GM19239 (cell line): ENCODE measurements around the gene HYAL2.

Source experiments
- DNase-seq: peaks from one replicate; pipeline ENCODE4 v3.0.0; 2011; ENCODE audit warnings: low spot score; ENCODE audit not compliant: insufficient read length
- FAIRE-seq: peaks from 2 replicates; lab custom pipeline; 2011; peaks lifted over from hg19 to GRCh38; lab: Jason Lieb, UNC

HYAL2 gene

GRCh38 chr3:50331364-50331907 lies 8.9 kb upstream of the HYAL2 start:
- no peak for DNase-seq
- no peak for FAIRE-seq

DNA sequence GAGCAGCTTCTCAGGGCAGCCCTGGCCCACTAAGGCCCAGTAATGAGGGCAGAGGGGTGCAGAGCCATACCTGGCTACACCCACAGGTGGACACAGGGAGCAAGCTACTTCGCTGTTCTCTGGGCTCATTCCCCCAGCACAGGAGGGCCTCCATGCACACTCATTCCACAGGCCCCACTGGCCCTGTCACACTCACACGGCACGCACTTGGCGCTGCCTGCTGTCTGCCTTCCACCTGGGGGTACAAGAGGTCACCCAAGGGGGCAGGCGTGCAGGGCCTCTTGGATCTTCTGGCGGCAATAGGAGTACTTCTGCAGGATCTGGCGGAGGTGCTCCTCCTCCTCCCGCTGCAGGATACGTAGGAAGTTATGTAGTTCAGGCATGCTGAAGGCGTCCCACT lies 7.8 kb upstream of the HYAL2 start:
- FAIRE-seq (no peak), DNase-seq (no peak)

GRCh38 chr3:50327943-50328691 lies 5.6 kb upstream of the HYAL2 start, which contains the start of gene TUSC2:
TUSC2 (minus strand) TSS chr3:50328223; CDS start chr3:50328099, 124 bp downstream.
- FAIRE-seq (peak; percentile 99), DNase-seq (peak; percentile 94)

GRCh38 chr3:50327129-50327528 lies 4.6 kb upstream of the HYAL2 start:
- DNase-seq, result no peak
- FAIRE-seq, result peak; percentile 18

DNA sequence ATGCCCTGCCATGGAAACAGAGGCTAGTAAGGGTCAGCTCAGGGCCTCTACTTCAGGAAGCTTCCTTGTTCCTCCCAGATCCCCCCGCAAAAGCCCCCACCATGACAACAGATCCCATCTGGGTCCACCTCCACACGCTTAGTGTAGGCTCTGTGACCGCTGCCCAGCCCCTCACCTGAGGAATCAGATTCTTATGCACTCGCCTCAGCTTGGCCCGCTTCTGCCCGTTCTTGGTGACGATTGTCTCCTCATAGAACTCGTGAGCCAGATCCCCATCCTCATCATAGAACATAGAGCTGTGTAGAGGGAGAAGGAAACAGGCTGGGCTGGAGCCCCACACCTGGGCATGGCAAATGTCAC lies 3.6 kb upstream of the HYAL2 start:
- no peak for DNase-seq
- no peak for FAIRE-seq

- FAIRE-seq, result no peak
Observed at GRCh38 chr3:50325497-50326181, 3.1 kb upstream of the HYAL2 start.

GRCh38 chr3:50325113-50325480 lies 2.6 kb upstream of the HYAL2 start:
- DNase-seq, result no peak
- FAIRE-seq, result no peak

More at GRCh38 chr3:50325497-50326181, 3.1 kb upstream of the HYAL2 start:
- no peak for DNase-seq

DNA sequence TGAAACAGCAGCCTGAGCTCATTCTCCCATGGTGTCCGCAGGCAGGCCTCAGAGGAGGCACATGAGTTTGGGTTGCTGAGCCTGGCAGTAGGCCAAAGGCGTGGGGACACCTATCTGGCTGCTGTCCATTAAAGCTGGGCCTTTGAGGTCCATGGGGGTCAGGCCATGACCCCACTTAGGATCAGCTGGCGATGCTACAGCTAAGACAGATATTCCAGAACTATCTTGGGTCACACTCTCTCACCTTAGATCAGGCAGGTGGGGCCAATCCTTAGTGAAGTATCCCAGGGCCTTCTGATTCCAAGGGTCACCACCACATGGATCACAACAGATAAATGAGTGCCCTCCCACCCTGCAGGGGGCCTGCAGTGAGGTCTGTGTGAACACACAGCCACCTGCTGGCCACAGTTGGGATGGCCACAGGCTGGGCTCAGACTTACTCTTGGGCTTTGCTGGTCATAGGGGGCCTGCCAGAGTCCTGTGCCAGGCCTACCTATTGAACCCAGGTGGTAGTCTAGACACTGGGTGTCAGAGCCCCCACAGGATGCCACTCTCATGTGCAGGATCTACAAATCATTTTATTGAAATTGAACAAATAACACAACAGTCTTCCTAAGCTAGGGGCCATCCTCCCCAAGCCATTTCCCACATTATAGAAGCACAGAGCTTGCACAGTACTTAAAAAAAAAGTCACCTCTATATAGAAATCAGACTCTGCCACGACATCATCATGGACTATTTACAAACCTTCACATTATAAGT lies 2.0 kb upstream of the HYAL2 start:
- FAIRE-seq (peak; percentile 81), DNase-seq (no peak)

- FAIRE-seq (no peak), DNase-seq (no peak)
Observed at GRCh38 chr3:50323614-50324199, 1.2 kb upstream of the HYAL2 start.

DNA sequence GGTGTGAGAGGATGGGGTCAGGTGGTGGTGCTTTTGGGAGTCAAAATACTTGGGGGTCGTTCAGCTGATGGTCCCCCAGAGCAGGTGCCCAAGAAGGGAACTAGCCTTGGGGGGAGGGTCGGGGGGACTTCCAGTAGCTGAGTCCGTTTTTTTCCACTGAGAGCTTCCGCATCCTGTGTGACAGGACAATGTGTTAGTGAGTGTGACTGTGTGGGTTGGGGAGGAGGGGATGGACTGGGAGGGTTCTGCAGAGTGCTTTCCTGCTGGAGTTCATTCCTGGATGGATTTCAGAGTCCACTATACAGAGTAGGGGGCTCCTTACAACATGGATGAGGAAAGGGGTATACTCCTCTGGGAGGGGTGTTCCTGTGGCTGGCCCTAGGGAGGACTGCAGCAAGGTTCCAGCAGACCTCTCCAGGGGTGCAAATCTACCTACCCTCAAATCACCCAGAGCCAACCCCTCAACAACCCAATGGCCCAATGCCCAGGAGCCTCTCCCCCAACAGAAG lies 601 bp upstream of the HYAL2 start:
- no peak for FAIRE-seq
- DNase-seq, result no peak

DNA sequence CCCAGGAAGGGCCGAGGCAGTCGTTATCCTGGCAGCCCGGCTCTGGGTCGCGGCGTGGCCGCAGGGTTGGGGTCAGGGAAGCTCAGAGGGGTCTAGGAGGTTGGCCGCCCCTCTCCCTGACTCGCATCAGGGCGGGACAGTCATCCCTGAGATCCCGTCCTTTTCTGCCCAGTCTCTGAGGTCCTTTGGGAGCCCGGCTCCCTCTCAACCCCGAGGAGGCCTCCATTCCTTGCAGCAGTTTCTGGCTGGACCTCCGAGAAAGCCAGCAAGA lies 495 bp downstream of the HYAL2 start:
- DNase-seq (no peak), FAIRE-seq (no peak)

GRCh38 chr3:50321336-50322114 lies 1.0 kb downstream of the HYAL2 start:
- DNase-seq (peak; percentile 90), FAIRE-seq (peak; percentile 93)

GRCh38 chr3:50320853-50321335 lies 1.7 kb downstream of the HYAL2 start:
- DNase-seq (no peak), FAIRE-seq (no peak)

- DNase-seq (no peak), FAIRE-seq (no peak)
Observed at GRCh38 chr3:50319894-50320625, 2.5 kb downstream of the HYAL2 start.

DNA sequence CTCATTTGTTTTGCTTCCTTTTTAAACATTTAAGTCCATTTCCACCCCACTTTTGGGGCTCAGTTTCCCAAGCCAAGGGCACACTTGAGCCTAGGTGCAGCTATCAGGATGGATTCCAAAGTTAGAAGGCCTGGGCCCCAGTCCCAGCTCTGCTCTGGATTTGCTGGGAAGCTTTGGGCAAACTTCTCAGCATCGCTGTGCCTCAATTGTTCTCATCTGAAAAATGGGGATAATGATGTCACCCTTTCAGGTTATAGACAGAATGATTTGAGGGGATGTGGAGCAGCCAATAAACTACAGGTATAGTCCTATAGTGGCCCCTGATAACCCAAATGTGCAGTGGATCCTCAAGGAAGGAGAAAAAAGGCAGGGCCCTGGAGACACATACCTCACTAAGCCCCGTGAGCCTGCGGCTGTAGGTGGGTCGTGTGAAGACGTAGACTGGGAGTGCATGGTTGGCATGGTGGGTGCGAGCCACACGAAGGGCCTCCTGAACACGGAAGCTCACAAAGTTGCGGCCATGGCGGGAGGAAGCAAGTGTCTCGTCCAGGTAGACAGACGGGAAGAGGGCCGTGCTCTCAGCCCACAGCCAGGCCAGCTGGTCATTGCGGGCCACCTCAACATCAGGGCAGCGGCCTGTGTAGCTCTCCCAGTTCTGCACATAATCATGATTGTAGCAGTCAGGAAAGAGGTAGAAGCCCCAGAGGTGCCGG lies 3.2 kb downstream of the HYAL2 start:
- DNase-seq (no peak), FAIRE-seq (no peak)

- no peak for FAIRE-seq
- no peak for DNase-seq
Observed at GRCh38 chr3:50318615-50319014, 3.9 kb downstream of the HYAL2 start.

GRCh38 chr3:50318163-50318562 lies 4.4 kb downstream of the HYAL2 start:
- DNase-seq (no peak), FAIRE-seq (no peak)

GRCh38 chr3:50317300-50317699 lies 5.2 kb downstream of the HYAL2 start:
- no peak for FAIRE-seq
- no peak for DNase-seq
